AG04450 (cell line): ENCODE measurements around the gene RCE1. TPM values are rescaled to one million over a fixed set of nuclear protein-coding genes. Genes with fewer than 3 reads are reported as not detected.

Experiments
- CTCF ChIA-PET: fragments of 300-600, 350-600 bp; formaldehyde crosslinking; extraction: SDS; loops from one replicate; lab custom pipeline; 2022; ENCODE audit warnings: antibody characterized with exemption, inconsistent platforms; lab: Charles Lee
- POLR2A ChIA-PET: fragments of 350-600 bp; formaldehyde crosslinking; extraction: SDS; loops from one replicate; lab custom pipeline; 2021; ENCODE audit warnings: antibody characterized with exemption, inconsistent platforms; lab: Yijun Ruan, JAX
- DNase-seq: peaks from one replicate; pipeline ENCODE4 v3.0.0-alpha.2; 2011; ENCODE audit warnings: low read depth, low spot score
- H3K27ac ChIP-seq: one replicate; pipeline ENCODE4 v1.5.1; 2012; ENCODE audit warnings: low read depth, low read length, control low read depth
- H3K27me3 ChIP-seq: one replicate; pipeline ENCODE4 v1.6.0; 2012; ENCODE audit warnings: low read length; ENCODE audit not compliant: control insufficient read depth, insufficient read depth
- H3K4me3 ChIP-seq: 2 replicates; pipeline ENCODE4 v1.5.1; 2011; ENCODE audit warnings: mild to moderate bottlenecking, low read depth, low read length, control low read depth
- H3K9me3 ChIP-seq: 2 replicates; pipeline ENCODE4 v1.5.1; 2012; ENCODE audit warnings: low read length; ENCODE audit not compliant: control insufficient read depth, insufficient read depth
- polyA plus RNA-seq: library from polyadenylated mRNA; depleted of rRNA; stranded (reverse); fragments of >200 nt; gene quantifications from 2 replicates; pipeline ENCODE4 v1.2.3, GENCODE V29; 2011
- TF ChIP-seq, protein P1 (sequence below): IDR thresholded peaks from 2 replicates; pipeline ENCODE4 v1.5.1; 2011; ENCODE audit warnings: low read depth, low read length, control low read depth, inconsistent platforms

The RCE1 gene
- polyA plus RNA-seq, 1 experiment: 9.2 TPM

DNA sequence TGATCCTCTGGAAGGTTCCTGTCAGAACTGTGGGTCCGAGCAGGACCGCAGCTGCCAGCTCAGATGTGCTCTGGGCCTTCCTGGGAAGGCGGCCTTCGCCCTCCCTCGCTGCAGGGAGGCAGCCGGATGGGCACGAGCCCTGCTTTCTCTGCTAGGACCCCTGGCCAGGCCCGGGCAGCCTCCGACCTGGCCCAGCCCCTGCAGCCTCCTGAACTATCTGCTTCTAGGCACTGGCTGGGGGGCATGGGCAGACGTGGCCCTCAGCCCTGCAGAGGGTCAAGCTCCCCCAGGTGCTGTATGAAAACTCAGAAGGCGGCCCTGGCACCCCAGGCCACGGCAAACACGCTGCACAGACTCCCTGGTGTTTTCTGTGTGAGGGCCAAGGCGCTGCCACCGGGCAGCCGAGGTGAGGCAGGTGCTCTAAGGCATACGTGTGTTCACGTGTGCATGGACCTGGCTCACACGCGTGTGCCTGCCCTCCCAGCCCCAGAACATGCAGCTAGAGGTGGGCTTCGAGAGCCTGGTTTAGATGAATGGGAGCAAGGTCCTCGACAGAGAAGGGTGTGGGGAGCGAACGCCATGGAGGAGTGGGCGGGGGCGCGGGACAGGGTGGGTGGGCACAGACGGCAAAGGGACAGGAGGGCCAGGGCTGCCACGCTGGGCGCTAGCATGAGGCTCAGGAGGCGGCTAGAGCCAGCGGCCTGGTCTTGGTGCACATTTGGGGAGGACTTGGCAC, 18.0 kb downstream of the RCE1 start:
- POLR2A ChIA-PET: no interaction called here
- no peaks in the 10 kb centered on the region for H3K27me3 ChIP-seq
- TF ChIP-seq, protein P1, sequence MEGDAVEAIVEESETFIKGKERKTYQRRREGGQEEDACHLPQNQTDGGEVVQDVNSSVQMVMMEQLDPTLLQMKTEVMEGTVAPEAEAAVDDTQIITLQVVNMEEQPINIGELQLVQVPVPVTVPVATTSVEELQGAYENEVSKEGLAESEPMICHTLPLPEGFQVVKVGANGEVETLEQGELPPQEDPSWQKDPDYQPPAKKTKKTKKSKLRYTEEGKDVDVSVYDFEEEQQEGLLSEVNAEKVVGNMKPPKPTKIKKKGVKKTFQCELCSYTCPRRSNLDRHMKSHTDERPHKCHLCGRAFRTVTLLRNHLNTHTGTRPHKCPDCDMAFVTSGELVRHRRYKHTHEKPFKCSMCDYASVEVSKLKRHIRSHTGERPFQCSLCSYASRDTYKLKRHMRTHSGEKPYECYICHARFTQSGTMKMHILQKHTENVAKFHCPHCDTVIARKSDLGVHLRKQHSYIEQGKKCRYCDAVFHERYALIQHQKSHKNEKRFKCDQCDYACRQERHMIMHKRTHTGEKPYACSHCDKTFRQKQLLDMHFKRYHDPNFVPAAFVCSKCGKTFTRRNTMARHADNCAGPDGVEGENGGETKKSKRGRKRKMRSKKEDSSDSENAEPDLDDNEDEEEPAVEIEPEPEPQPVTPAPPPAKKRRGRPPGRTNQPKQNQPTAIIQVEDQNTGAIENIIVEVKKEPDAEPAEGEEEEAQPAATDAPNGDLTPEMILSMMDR: no peak
- H3K9me3 ChIP-seq: peaks cover 6% of the 10 kb centered on the region; the same call in 1 of the 2 replicates
- no peak overlapping the region for H3K4me3 ChIP-seq
- no peak overlapping the region for H3K27ac ChIP-seq
- DNase-seq: no peak
- CTCF ChIA-PET: no interaction called here

DNA sequence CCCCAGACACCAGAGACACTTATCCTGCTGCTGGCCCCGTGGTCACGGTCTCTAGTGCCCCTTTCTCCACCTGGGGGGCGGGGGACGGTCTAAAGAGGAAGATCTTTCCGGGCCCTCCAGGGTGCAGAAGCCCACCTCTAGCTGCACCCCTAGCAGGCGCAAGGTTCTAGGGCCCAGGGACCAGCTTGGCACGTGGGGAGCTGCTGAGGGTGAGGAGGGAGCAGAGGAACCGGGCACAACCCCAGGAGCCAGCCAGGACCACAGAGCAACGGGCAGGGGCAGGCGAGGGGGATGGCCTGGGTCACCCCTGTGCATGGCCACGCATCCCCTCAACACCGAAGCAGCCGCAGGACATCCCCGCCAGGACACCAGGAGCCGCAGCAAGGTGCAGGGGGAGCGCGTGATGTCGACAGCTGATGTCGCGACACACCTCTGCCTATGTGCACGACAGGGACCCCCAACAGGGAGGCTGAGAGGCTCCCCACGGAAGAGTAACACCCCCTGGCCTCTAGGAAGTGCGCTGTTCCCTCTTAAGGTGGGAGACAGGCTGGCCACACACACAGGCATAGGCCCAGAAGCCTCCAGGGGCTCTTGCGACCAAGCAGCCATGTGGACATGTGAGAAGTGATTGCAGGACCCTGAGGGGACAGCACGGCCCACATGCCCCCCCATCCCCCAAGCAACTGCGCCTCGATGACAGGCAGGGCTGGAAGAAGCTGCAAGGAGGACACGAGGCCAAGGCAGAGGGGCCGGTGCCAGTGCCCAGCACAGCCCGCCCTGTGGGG, 18.7 kb downstream of the RCE1 start:
- DNase-seq: no peak
- ChIA-PET POLR2A (no interaction called here), CTCF (no interaction called here)
- TF ChIP-seq, protein P1: no peak
- Histone ChIP-seq H3K27me3 (no peaks in the 10 kb centered on the region), H3K27ac (no peak overlapping the region), H3K9me3 (peaks cover 6% of the 10 kb centered on the region; the same call in 1 of the 2 replicates), H3K4me3 (no peak overlapping the region)

DNA sequence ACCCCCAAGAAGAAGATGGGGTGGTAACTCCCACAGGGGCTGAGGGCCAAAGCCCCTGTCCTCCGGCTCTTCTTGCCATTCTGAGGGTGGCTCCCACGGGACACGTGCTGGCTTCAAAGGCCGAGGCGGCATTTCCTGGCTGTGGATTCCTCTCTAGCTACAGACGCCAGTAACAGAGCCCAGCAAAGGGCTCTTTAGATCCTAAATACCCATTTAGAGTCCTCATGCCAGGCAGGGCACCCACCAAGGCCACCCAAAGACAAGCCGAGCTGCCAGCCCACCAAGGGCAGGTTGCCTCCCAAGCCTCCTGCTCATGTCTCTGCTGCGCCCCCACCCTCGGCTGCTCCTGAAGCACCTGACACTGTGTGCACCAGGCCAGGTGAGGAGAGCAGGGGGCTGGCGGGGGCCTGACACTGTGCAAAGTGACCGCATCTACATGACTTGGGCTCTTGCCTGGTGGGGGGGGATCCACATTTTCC, 19.4 kb downstream of the RCE1 start:
- ChIA-PET CTCF (no interaction called here), POLR2A (no interaction called here)
- TF ChIP-seq, protein P1: no peak
- peaks cover 6% of the 10 kb centered on the region; the same call in 1 of the 2 replicates for H3K9me3 ChIP-seq
- DNase-seq: no peak
- no peaks in the 10 kb centered on the region for H3K27me3 ChIP-seq
- no peak overlapping the region for H3K27ac ChIP-seq
- H3K4me3 ChIP-seq: no peak overlapping the region

DNA sequence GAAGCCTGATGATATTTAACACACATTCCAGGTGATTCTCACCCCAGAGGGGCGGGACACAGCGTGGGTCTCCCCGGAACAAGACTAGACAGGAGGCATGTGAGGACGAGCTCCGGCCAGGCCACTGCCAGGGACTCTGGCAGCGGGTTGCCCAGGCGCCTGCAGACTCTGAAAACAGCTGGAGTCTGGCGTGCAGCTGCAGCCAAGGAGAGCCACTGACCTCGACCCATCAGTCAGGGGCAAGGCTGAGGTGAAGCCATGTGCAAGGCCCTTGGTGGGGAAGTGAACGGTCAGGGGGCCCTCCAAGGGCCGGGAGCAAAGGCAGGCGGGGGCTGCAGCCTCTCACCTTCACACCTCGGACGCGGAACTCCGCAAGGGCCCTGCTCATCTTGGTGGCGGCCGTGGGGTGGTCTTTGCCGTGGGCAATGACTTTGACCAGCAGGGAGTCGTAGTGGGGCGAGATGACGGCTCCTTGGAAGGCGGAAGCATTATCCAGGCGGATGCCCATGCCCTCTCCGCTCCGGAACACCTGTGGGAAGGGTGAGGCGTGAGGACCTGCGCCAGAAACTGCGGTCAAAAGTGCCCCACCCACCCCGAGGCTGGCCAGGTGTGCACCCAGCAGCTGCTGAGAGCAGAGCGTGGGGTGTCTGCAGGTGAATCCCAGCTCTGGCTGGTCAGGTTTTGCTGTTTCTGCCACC, 20.3 kb downstream of the RCE1 start:
- no peak overlapping the region for H3K4me3 ChIP-seq
- ChIA-PET CTCF (no interaction called here), POLR2A (no interaction called here)
- H3K27ac ChIP-seq: no peak overlapping the region
- DNase-seq: no peak
- TF ChIP-seq, protein P1: no peak
- no peaks in the 10 kb centered on the region; the same call in 1 of the 2 replicates for H3K9me3 ChIP-seq
- no peaks in the 10 kb centered on the region for H3K27me3 ChIP-seq
